NCI-H460 (cell line): Measurements from ENCODE around the gene INTS6L. TPM values are rescaled to one million over a fixed set of nuclear protein-coding genes. Genes with fewer than 3 reads are reported as not detected.
"Not testable (repeated sequence)": the region's sequence is repeated elsewhere in the genome, so short reads cannot be mapped to it uniquely, and the experiment has no call there.

Experiments
- DNase-seq: peaks from one replicate; pipeline ENCODE4 v3.0.0-alpha.2; 2016; ENCODE audit warnings: low read depth; ENCODE audit errors: extremely low read depth
- total RNA-seq: library from RNA; depleted of rRNA; stranded (reverse); fragments of >200 nt; shearing (Covaris generic); gene quantifications from 2 replicates; pipeline ENCODE4 v1.2.3, GENCODE V29; 2014; rRNA removed

The INTS6L gene
- total RNA-seq, 1 experiment from 2014 or later = 7.4 TPM

- not testable (repeated sequence) for DNase-seq
These were observed 73.6 kb downstream of the INTS6L start for GRCh38 chrX:135594049-135594448.

GRCh38 chrX:135594453-135594852 is 74.0 kb downstream of the INTS6L start:
- DNase-seq = not testable (repeated sequence)

GRCh38 chrX:135595543-135595942 is 75.1 kb downstream of the INTS6L start:
- no peak for DNase-seq

GRCh38 chrX:135596495-135596894 is 76.0 kb downstream of the INTS6L start:
- peak; percentile 54 for DNase-seq

GRCh38 chrX:135605906-135606305 is 85.4 kb downstream of the INTS6L start:
- DNase-seq = no peak

- not testable (repeated sequence) for DNase-seq
These were observed 104.1 kb downstream of the INTS6L start for GRCh38 chrX:135624408-135625204.

GRCh38 chrX:135625995-135626394 is 105.5 kb downstream of the INTS6L start:
- peak; percentile 36 for DNase-seq

GRCh38 chrX:135629342-135629741 is 108.9 kb downstream of the INTS6L start:
- DNase-seq = no peak

Other genes starting within 250 kb of the INTS6L start
- not detected in 2 replicates for gene ETDC, start 211.2 kb upstream of the INTS6L start, total RNA-seq
- 10.7 and 13.7 TPM in 2 replicates for gene ZNF75D, start 176.6 kb upstream of the INTS6L start, total RNA-seq
- 10.9 and 14.9 TPM in 2 replicates for gene ZNF449, start 175.9 kb upstream of the INTS6L start, total RNA-seq
- gene SMIM10L2A, start 98.7 kb upstream of the INTS6L start, total RNA-seq = 2.8 and 3.3 TPM in 2 replicates
- not detected in 2 replicates for gene CT45A1, start 193.0 kb downstream of the INTS6L start, total RNA-seq
- gene CT45A3, start 247.5 kb downstream of the INTS6L start, total RNA-seq = not detected in 2 replicates